HEK293 (cell line): ENCODE measurements around the gene CDK19.

ENCODE experiments used
- CTCF ChIP-seq: fragments of 450-650 bp; formaldehyde crosslinking; IDR thresholded peaks from 2 replicates; pipeline ENCODE4 v1.5.1; 2016; ENCODE audit warnings: missing biosample characterization, missing genetic modification characterization
- FEZF1 ChIP-seq: fragments of 450-650 bp; formaldehyde crosslinking; IDR thresholded peaks from 2 replicates; pipeline ENCODE4 v1.5.1; 2016; ENCODE audit warnings: missing biosample characterization, missing genetic modification characterization
- KLF17 ChIP-seq: fragments of 450-650 bp; formaldehyde crosslinking; IDR thresholded peaks from 2 replicates; pipeline ENCODE4 v1.5.1; 2016; ENCODE audit warnings: missing biosample characterization, missing genetic modification characterization
- OVOL3 ChIP-seq: fragments of 450-650 bp; formaldehyde crosslinking; IDR thresholded peaks from 2 replicates; pipeline ENCODE4 v1.5.1; 2016; ENCODE audit warnings: missing biosample characterization, missing genetic modification characterization
- RBAK ChIP-seq: fragments of 450-650 bp; formaldehyde crosslinking; IDR thresholded peaks from 2 replicates; pipeline ENCODE4 v1.5.1; 2016; ENCODE audit warnings: missing biosample characterization, missing genetic modification characterization
- REST ChIP-seq: fragments of 450-650 bp; formaldehyde crosslinking; IDR thresholded peaks from 2 replicates; pipeline ENCODE4 v1.5.1; 2016; ENCODE audit warnings: missing biosample characterization, missing genetic modification characterization
- YY1 ChIP-seq: fragments of 450-650 bp; formaldehyde crosslinking; IDR thresholded peaks from 2 replicates; pipeline ENCODE4 v1.5.1; 2018; ENCODE audit warnings: missing biosample characterization, missing genetic modification characterization
- ZBTB49 ChIP-seq: fragments of 450-650 bp; formaldehyde crosslinking; IDR thresholded peaks from 2 replicates; pipeline ENCODE4 v1.5.1; 2016; ENCODE audit warnings: missing biosample characterization, missing genetic modification characterization, low read depth
- ZNF114 ChIP-seq: fragments of 450-650 bp; formaldehyde crosslinking; IDR thresholded peaks from 2 replicates; pipeline ENCODE4 v1.5.0; 2017; ENCODE audit warnings: missing biosample characterization, missing genetic modification characterization
- ZNF140 ChIP-seq: fragments of 450-650 bp; formaldehyde crosslinking; IDR thresholded peaks from 2 replicates; pipeline ENCODE4 v1.5.1; 2016; ENCODE audit warnings: missing biosample characterization, missing genetic modification characterization
- ZNF169 ChIP-seq: fragments of 450-650 bp; formaldehyde crosslinking; IDR thresholded peaks from 2 replicates; pipeline ENCODE4 v1.5.1; 2016; ENCODE audit warnings: missing biosample characterization, missing genetic modification characterization
- ZNF335 ChIP-seq: fragments of 450-650 bp; formaldehyde crosslinking; conservative IDR thresholded peaks from 2 replicates; pipeline ENCODE4 v1.5.1; 2016; ENCODE audit warnings: missing biosample characterization, missing genetic modification characterization
- ZNF843 ChIP-seq: fragments of 450-650 bp; formaldehyde crosslinking; IDR thresholded peaks from 2 replicates; pipeline ENCODE4 v1.5.1; 2016; ENCODE audit warnings: missing biosample characterization, missing genetic modification characterization

- TF ChIP-seq ZNF843 (tag by site-specific recombination) (no peak), CTCF (tag by site-specific recombination) (no peak), ZNF169 (tag by site-specific recombination) (no peak), ZNF114 (tag by site-specific recombination) (no peak), ZNF140 (tag by site-specific recombination) (no peak), REST (no peak), YY1 (no peak), FEZF1 (no peak), ZBTB49 (tag by site-specific recombination) (no peak), KLF17 (tag by site-specific recombination) (no peak), OVOL3 (no peak), ZNF335 (tag by site-specific recombination) (no peak), RBAK (tag by site-specific recombination) (no peak)
These were observed 169.4 kb downstream of the CDK19 start for GRCh38 chr6:110645685-110646418.
